A549 (cell line): ENCODE data around the gene ZNF227.
"Not testable (repeated sequence)": the region's sequence is repeated elsewhere in the genome, so short reads cannot be mapped to it uniquely, and the experiment has no call there.

Experiments
- CHD4 ChIP-seq: fragments of 200-600 bp; sonication (generic); IDR thresholded peaks from 2 replicates; pipeline ENCODE4 v1.6.1; 2016; ENCODE audit warnings: antibody characterized with exemption, mild to moderate bottlenecking, borderline replicate concordance
- CTCF ChIP-seq: fragments of >200 bp; sonication (Bioruptor Twin); formaldehyde crosslinking; IDR thresholded peaks from 3 replicates; pipeline ENCODE4 v1.5.1; 2016
- HES2 ChIP-seq: fragments of >200 bp; sonication (Bioruptor Twin); formaldehyde crosslinking; IDR thresholded peaks from 2 replicates; pipeline ENCODE4 v1.6.1; 2016
- MAX ChIP-seq: IDR thresholded peaks from 2 replicates; pipeline ENCODE4 v1.6.1; 2012
- POLR2A ChIP-seq: IDR thresholded peaks from 2 replicates; pipeline ENCODE4 v1.6.1; 2012; ENCODE audit warnings: mild to moderate bottlenecking, low read length
- RNF2 ChIP-seq: fragments of 200-600 bp; sonication (generic); IDR thresholded peaks from 2 replicates; pipeline ENCODE4 v1.6.1; 2016; ENCODE audit warnings: low read depth, mild to moderate bottlenecking, antibody characterized with exemption, moderate library complexity, borderline replicate concordance

GRCh38 chr19:44220761-44221160 lies 8.4 kb downstream of the ZNF227 start:
- not testable (repeated sequence) for TF ChIP-seq MAX, HES2, RNF2, POLR2A, CTCF, CHD4
